GM18517 (cell line): ENCODE results near the gene FBXW11.
"Not testable (repeated sequence)": the region's sequence is repeated elsewhere in the genome, so short reads cannot be mapped to it uniquely, and the experiment has no call there.

Experiments
- ATAC-seq: cut with Tn5 transposase; IDR thresholded peaks from one replicate; pipeline ENCODE4 v1.9.1; 2021; ENCODE audit warnings: mild to moderate bottlenecking, moderate library complexity; ENCODE audit not compliant: unreplicated experiment

The FBXW11 gene

DNA sequence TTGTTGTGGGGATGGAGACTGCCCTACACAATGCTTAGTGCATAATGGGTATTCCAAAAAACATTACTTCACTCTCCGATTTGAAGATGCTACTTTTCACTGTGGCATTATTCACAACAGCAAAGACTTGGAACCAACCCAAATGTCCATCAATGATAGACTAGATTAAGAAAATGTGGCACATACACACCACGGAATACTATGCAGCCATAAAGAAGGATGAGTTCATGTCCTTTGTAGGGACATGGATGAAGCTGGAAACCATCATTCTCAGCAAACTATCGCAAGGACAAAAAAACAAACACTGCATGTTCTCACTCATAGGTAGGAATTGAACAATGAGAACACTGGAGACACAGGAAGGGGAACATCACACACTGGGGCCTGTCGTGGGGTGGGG is 90.7 kb downstream of the FBXW11 start:
- ATAC-seq: not testable (repeated sequence)

DNA sequence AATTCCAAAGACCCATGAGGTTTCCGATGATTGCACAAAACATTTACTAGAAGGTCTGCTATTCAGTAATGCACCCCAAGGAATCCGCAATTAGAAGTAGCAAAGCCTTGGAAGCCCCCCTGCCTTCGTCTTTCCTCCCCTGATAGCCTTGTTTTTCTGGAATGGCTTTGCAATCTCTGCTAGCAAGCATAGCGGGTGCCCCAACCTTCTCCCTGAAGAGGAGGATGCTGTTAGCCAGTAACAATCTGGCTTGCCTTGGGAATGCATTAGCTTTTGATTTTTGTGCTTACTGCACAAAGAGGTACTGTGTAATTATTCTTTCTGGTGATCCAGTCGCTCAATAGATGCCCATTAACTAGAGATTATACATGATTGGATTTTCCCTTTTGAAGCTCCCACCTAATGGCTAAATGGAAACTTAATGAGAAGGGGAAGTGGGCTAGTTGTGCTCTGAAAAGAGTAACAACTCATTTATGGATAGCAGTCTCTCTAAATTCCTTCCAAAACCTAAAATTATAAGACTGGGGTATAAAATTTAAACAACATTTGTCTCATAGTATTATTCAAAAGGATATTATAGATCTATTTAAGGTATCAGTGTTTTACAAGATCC is 91.6 kb downstream of the FBXW11 start:
- ATAC-seq: no peak

- ATAC-seq: no peak
Observed at GRCh38 chr5:171913987-171914273, 92.5 kb downstream of the FBXW11 start.

- no peak for ATAC-seq
Observed at GRCh38 chr5:171911152-171911551, 95.3 kb downstream of the FBXW11 start.

GRCh38 chr5:171908638-171909037 is 97.8 kb downstream of the FBXW11 start:
- ATAC-seq: no peak

DNA sequence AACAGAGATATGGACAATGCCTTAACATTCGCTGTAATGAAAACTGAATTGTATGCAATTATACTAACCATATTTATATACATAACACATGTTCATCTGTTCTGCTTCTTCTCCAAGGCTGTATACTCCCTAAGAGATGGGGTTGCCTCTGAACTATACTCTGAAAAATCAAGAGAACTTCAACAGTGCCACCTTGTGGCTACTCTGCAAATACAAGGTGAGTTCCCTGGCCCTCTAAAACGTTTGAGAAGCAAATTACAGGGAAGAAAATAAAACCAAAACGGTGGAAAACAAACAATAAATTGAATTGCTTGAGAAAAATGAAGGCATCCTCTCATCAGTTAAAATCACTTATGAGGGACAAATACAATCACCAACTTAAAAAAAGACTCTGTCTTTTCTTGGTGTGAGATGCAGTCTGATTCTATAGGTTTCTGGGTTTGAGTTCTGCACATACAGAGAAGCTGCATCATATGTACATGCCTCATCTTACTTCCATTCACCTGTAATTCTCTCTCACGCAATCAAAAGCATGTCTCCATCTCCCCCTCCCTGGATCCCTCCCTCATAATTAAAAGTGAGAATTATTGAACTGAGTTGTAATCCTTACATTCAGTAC is 98.6 kb downstream of the FBXW11 start:
- ATAC-seq: no peak

DNA sequence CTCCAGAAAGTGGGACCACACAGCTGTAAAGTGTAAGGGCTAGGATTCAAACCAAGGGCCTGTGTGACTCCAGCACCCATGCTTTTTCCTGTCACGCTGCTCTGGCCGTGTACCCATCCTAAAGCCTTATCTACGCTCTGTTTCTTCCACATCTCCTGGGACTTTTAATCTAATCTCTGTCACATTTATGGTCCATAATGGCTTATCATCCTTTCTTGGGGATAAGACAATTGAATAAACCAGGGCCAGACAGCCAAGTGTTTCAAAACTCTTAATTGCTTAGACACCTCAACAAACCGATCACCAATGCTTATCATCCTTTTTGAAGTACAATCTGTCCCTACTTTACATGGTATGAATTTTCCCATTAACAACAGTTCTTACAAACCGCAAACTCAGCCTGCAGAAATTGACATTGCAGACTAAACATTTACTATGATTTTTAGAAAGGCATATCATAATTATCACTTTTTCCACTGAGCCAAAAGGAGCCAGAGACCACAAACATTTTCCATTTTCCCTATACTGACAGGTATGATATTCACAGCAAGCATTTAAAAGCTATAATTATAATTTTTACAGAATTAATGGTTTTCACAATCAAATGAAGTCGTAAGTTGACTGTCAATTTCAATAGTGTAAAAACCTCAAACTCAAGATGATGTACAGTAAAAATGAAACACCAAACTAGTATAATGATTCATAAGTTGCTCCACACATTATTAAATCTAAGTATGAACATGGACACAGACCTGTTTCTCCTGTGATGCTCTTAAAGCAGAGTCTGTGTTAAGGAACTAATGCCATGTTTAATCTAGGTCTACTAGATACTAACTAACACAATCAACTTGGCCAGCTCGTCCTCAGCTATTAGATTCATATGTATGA is 99.5 kb downstream of the FBXW11 start:
- ATAC-seq: no peak

DNA sequence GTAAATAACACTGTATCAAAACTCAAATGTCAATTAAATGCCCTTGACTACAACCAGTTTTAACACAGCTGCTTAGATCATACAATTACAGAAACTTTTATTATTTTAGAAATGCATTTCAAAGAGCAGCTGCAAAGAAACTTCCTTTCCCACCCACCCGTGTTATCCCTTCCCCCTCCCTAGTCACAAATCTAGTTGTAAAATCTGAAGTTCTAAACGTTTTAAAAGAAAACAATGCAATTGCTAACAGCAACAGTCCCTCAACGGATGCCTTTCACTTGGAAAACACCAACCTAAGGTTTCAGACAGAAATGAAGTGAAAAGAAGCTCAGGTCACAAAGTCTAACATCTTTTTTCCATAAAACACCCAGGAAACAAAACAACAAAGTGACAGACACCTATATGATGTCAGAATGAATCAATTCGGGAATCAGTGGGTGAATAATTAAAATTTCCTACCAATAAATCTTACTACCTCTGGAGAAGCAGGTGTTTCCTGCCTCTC is 100.3 kb downstream of the FBXW11 start:
- no peak for ATAC-seq

- ATAC-seq: no peak
Observed at GRCh38 chr5:171904886-171905285, 101.6 kb downstream of the FBXW11 start.

- no peak for ATAC-seq
Observed at GRCh38 chr5:171901764-171902163, 104.7 kb downstream of the FBXW11 start.

DNA sequence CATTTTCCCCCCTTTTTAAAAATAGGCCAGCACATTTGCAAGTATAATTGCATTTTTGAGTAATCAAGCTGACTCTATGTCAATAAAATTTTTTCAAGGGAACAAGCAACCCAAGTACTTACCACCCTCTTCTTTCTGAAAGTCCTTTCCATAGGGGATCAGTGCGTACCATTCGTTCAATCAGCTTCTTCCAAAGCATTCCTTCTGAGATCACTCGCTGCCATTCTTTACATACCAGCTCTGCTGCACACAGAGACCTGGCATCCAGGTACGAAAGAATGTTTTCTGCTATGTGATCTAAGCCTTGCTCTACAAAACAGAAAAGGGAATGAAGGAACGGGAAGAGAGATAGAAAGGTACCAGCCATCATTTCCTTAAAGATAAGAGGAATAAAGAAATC is 106.6 kb downstream of the FBXW11 start:
- no peak for ATAC-seq

- ATAC-seq: no peak
Observed at GRCh38 chr5:171898879-171899278, 107.6 kb downstream of the FBXW11 start.

- no peak for ATAC-seq
Observed at GRCh38 chr5:171898386-171898785, 108.1 kb downstream of the FBXW11 start.

DNA sequence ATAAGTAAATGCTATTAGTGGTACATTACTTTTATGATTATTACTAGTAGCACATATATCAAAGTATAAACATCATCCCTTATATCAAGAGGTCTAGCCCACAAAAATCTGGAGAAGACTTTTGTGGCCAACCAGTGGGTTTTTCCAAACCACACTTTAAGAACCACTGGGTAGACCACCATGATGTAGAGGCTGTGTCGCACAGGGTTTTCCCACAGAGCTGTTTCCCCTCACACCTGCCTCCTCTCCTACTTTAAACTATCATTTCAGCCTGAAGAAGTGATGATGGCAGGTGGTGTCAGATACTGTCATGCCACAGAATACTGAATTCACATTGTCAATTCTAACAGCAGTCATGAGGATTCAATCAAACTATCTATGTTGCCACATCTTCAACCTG is 109.2 kb downstream of the FBXW11 start:
- no peak for ATAC-seq

- no peak for ATAC-seq
Observed at GRCh38 chr5:171895081-171895480, 111.4 kb downstream of the FBXW11 start.

GRCh38 chr5:171893290-171893886 is 113.0 kb downstream of the FBXW11 start:
- no peak for ATAC-seq

DNA sequence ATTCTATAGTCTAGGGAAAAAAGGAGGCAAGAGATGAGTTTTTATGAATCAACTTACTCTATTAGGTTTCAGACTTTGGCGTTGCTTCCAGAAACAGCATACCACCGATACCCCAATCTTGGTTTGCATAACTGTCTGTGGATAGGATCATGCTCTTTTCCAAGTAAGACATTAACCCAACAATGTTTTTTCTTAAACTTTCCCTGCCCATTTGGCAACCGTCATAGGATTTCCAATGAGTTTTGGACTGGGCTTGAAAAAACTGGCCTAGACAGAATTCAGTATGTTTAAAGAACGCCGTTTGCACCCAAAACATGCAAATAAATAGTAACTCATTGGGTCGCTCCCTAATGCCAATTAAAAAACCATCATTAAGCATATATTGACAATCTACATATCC is 114.8 kb downstream of the FBXW11 start:
- ATAC-seq: no peak

- ATAC-seq: no peak
Observed at GRCh38 chr5:171891150-171891549, 115.3 kb downstream of the FBXW11 start.

GRCh38 chr5:171888051-171888481 is 118.4 kb downstream of the FBXW11 start:
- ATAC-seq: no peak

DNA sequence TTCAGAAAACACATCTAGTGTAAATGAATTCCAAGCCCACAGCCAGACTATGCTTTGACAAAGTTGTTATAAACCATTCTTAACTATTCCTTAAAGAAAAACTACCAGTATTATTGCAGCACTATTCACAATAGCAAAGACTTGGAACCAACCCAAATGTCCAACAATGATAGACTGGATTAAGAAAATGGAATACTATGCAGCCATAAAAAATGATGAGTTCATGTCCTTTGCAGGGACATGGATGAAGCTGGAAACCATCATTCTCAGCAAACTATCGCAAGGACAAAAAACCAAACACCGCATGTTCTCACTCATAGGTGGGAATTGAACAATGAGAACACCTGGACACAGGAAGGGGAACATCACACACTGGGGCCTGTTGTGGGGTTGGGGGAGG is 120.4 kb downstream of the FBXW11 start:
- not testable (repeated sequence) for ATAC-seq

GRCh38 chr5:171882118-171882517 is 124.3 kb downstream of the FBXW11 start:
- ATAC-seq: no peak

DNA sequence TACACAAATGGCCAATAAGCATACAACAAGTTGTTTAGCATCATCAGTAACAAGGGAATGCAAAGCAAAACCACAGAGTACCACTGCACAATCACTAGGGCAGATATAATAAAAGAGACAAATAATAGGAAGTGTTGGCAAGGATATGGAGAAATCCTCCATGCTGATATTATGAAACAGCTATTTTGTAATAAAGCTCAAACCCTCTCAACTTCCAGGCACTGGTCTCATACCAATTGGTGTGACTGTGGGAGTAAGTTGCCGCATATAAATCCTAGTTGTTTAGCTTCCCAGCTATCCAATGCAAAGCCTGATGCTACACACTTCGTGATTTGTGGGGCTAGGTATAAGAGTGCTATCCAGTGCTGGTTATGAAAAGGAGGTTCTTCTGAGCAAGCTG is 132.2 kb downstream of the FBXW11 start:
- ATAC-seq: no peak
